HG02938 (cell line): Measurements from ENCODE around the gene OR4Q2.
"Not testable (repeated sequence)": the region's sequence is repeated elsewhere in the genome, so short reads cannot be mapped to it uniquely, and the experiment has no call there.

ENCODE experiments used
- ATAC-seq: cut with Tn5 transposase; IDR thresholded peaks from one replicate; pipeline ENCODE4 v1.9.1; 2021; ENCODE audit warnings: mild to moderate bottlenecking, moderate library complexity; ENCODE audit not compliant: unreplicated experiment

Gene OR4Q2

GRCh38 chr14:20001863-20002262, at the start of gene OR4Q2:
Gene OR4Q2 (plus strand): TSS chr14:20002163.
- ATAC-seq = no peak

DNA sequence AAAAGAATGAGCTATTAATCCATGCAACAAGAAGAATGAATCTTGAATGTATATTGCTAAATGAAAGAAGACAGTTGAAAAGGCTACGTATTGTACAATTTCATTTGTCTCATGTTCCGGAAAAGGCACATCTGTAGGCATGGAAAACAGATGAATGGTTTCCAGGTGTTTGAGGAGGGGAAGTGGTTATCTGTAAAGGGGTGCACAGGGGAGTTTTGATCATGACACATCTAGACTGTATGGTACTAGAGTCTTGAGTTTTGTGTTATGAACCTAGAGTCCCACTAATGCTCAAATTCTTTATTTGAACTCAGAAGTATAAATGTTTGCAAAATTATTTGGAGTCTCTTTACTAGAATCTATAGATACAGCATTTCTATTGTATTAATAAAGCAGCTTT, 32.2 kb upstream of the OR4Q2 start:
- not testable (repeated sequence) for ATAC-seq

DNA sequence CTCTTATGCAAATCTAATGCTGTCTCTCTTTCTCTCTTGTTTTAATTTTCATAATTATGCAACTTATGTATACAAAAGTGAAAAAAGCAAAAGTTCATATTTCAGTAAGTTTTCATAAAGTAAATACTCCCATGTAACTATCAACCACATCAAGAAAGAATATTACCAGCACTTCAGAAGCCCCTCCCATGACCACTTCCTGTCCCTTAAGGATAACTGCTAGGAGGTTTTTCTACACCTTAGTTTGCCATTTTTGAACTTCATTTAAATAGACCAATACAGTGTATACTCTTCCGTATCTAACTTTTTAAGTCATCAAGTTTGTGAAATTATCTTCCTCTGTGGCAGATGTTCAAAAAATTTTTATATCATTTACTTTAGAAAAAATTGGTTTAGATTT, 27.1 kb upstream of the OR4Q2 start:
- ATAC-seq = no peak

DNA sequence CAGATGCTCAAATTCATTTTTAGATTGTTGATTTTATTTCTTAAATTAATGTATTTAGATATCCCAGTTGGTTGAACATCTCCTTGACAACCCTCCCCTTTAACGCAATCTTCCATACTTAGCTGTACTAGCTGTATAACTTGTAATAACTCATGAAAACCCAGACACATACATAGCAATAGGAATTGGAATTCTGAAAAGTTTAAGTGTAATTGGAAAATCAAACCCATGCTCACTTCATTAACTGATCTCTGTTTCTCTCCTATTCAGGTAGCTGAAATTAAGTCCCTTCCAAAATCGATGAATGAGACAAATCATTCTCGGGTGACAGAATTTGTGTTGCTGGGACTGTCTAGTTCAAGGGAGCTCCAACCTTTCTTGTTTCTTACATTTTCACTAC, 26.7 kb upstream of the OR4Q2 start, which contains the start of gene OR4K15:
OR4K15 (plus strand) TSS at position 301 of the 400 bp plus-strand sequence; CDS start at position 301, 0 bp downstream.
- ATAC-seq = no peak

DNA sequence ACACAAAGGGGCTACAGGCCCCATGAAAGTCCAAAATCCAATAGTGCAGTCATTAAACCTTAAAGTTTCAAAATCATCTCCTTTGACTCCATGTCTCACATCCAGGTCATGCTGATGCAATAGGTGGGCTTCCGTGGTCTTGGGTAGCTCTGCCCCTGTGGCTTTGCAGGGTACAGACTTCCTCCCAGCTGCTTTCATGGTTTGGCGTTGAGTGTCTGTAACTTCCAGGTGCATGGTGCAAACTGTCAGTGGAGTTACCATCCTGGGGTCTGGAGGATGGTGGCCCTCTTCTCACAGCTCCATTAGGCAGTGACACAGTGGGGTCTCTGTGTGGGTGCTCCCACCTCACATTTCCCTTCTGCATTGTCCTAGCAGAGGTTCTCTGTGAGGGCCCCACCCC, 8.5 kb upstream of the OR4Q2 start:
- ATAC-seq = no peak

DNA sequence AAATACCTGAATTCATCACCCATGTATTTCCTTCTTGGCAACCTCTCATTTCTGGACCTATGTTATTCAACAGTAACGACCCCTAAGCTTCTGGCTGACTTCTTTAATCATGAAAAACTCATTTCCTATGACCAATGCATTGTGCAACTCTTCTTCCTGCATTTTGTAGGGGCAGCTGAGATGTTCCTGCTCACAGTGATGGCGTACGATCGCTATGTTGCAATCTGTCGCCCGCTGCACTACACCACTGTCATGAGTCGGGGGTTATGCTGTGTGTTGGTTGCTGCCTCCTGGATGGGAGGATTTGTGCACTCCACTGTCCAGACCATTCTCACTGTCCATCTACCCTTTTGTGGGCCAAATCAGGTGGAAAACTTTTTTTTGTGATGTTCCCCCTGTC, 356 bp downstream of the OR4Q2 start:
- ATAC-seq = no peak

DNA sequence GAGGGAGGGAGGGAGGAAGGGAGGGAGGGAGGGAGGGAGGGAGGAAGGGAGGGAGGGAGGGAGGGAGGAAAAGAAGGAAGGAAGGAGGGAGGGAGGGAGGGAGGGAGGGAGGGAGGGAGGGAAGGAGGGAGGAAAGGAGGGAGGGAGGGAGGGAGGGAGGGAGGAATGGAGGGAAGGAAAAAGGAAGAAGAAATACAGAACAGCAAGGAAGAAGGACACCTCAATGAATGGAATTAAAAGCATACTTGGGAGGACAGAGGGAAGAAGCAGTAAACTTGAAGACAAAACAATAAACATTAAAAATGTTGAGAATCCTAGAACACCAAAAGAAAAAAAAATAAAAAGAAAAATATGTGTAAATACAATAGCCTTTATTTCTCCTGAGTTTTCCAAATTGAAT, 6.2 kb downstream of the OR4Q2 start:
- no peak for ATAC-seq

DNA sequence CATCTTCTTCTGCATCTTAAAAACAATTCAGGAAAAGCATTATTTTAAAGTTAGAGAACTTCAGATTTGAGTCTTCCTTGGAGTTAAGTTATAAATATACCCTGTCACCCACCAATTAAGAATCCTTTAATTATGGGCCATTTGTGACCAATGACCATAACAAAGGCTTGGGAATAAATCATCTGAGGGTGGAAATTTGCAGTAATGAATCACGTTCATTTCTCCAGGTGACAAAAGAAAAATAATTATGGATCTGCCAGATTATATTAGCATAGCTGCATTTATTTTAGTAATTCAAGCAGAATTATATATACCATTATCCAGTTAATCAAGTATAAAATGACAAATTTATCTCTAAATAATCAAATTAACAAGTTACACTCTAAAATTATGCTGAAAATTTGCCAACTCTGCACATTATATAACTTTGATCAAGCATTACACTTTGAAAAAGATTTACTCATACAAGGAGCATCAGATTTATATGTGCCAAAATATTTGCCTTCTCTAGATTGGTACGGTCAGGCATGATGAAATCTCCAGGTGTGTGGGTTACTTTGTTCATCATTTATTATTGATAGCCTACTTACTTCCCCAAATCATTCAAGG, 17.4 kb downstream of the OR4Q2 start, which contains the start of gene OR4K14:
OR4K14 (minus strand) TSS at position 51 of the 609 bp plus-strand sequence. CDS start 4,114 bp downstream, outside the sequence.
- ATAC-seq = no peak

DNA sequence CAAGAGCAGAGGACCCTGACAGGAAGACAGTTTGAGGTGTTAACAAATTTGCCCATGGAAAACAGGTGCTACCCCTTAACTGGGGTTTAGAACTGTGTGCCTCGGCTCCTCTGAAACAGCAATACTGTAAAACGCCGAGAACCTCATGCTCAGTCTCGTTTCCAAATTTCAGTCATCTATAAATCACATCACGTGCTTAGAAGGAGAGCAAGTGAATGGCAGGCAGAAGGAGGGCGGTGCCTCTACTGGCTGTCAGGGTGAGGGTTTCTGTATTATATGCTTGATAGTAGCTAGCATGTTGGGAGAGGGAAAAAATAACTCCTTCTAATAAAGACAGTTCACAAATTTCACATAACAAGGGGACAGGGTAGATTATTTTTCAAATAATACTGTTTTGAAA, 29.1 kb downstream of the OR4Q2 start:
- no peak for ATAC-seq

GRCh38 chr14:20035449-20035848, 33.5 kb downstream of the OR4Q2 start:
- ATAC-seq = no peak

DNA sequence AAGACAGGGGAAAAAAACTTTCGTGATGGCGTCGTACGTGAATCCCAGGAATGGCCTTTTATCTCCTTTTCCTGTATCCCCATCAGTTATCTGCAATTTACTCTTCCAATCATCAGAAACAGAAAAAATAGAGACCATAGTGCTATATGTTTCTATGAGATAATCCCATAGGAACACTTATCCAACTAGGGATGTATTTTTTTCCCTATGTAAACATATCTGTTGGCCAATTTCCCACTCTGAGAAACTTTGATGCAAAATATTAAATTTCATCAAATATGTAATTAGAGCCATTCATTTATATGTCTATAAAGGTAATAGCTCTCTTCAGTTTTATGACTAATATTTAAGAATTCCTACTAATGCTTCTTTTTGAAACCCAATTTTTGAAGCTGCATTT, 34.0 kb downstream of the OR4Q2 start, which contains the start of gene OR4K13:
OR4K13 (minus strand) TSS at position 101 of the 400 bp plus-strand sequence. CDS start 1,280 bp downstream, outside the sequence.
- ATAC-seq = no peak

DNA sequence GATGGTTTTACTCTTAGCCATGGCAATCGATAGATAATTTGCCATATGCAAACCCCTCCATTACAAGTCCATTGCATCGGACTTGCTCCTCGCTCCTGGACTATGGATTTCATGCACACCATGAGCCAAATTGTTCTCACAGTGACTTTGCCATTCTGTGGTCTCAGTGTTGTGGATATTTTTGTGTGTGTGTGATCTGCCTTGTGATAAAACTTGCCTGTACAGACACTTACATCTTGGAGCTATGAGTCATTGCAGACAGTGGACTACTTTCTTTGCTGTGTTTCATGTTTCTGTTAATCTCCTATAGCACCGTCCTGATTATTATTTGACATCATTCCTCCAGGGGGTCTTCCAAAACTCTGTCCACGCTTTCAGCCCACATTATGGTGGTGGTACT, 42.3 kb downstream of the OR4Q2 start:
- no peak for ATAC-seq

GRCh38 chr14:20048202-20048601, 46.2 kb downstream of the OR4Q2 start:
- no peak for ATAC-seq
